ENCODE measurements around the gene CLDN24.

DNA sequence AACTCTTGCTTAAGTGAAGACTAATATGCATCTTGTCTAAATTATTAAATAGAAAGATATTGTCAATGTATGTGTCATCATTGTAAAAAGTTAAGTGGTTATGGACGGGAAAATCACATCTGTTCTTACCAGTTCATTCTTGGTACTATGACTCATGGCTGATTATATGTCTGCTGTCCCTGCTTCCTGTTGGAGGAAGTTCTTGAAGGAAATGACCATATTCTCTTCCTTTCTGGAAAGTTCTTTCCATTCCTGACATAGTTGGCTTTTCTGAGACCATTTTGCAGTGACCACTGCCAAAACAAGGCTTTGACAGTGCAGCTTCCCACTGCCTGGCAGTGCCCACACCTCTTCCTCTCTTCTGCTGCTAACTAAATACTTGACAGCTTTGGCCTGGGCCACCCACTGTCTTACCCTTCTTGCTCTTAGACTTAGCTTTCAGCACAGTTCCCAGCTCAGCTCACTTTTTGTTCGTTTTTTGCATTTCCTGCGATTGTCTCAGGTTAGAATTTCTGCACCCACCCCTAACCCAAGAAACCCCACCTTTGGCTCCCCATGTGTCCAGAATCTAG, 13.2 kb upstream of the CLDN24 start:
- TF ChIP-seq CTCF (IDR thresholded peaks at IDR 0.05; ENCODE audit: poor library complexity) (no peak), EZH2phosphoT487 (IDR thresholded peaks at IDR 0.05; ENCODE audit: low read depth, severe bottlenecking, unreplicated experiment) (no peak), EZH2 (IDR thresholded peaks at IDR 0.05; ENCODE audit: borderline replicate concordance) (no peak)
